HCT116 (cell line): Measurements from ENCODE around the gene PLK4.

ENCODE experiments used
- CTCF ChIP-seq, 3 experiments: fragments of 200-600 bp in 1 of 3; sonication (generic) in 1 of 3; IDR thresholded peaks in 2 of 3; conservative IDR thresholded peaks in 1 of 3; 2 replicates each; pipeline ENCODE4 v1.5.1; 2012 to 2017; ENCODE audit warnings: low read depth in 2 of 3, low read length in 2 of 3, antibody characterized with exemption in 1 of 3, borderline replicate concordance in 1 of 3, control low read depth in 1 of 3, mild to moderate bottlenecking in 1 of 3, mixed read lengths in 1 of 3, mixed run types in 1 of 3, moderate library complexity in 1 of 3; ENCODE audit not compliant: insufficient read depth in 1 of 3
- SRF ChIP-seq: IDR thresholded peaks from 2 replicates; pipeline ENCODE4 v1.6.1; 2012; ENCODE audit warnings: low read depth

GRCh38 chr4:127917151-127917550 lies 36.5 kb downstream of the PLK4 start:
- no peak for TF ChIP-seq CTCF (IDR thresholded peaks at IDR 0.05 in 2 of 3, conservative IDR thresholded peaks at IDR 0.05 in 1 of 3; ENCODE audit: borderline replicate concordance in 1 of 3, insufficient read depth in 1 of 3, low read depth in 2 of 3, low read length in 2 of 3)
- no peak for TF ChIP-seq SRF
